CD4-positive, alpha-beta memory T cell (primary cell): Measurements from ENCODE around the gene PPARG. TPM values are rescaled to one million over a fixed set of nuclear protein-coding genes. Genes with fewer than 3 reads are reported as not detected.
"Not testable (repeated sequence)": the region's sequence is repeated elsewhere in the genome, so short reads cannot be mapped to it uniquely, and the experiment has no call there.

ENCODE experiments used
- CTCF ChIA-PET: fragments of 350-600 bp; sonication (Branson Sonifier 250); formaldehyde crosslinking; loops from one replicate; lab custom pipeline; 2021; ENCODE audit warnings: inconsistent platforms; ENCODE audit not compliant: partially characterized antibody; lab: Charles Lee
- POLR2A ChIA-PET: fragments of 350-600 bp; sonication (Branson Sonifier 250); formaldehyde crosslinking; loops from one replicate; lab custom pipeline; 2021; ENCODE audit not compliant: partially characterized antibody; lab: Charles Lee
- DNase-seq, 5 donors: peaks; one replicate each; pipeline versions ENCODE4 v3.0.0 to v3.0.0-alpha.2; 2020 to 2022; ENCODE audit warnings: mixed read lengths in 1 of 5
- H3K27ac ChIP-seq: one replicate; pipeline ENCODE4 v1.7.0; 2013; ENCODE audit warnings: low read depth, low read length
- H3K27me3 ChIP-seq: 2 replicates; pipeline ENCODE4 v1.7.0; 2013; ENCODE audit warnings: mild to moderate bottlenecking, low read length, moderate library complexity; ENCODE audit not compliant: insufficient read depth
- H3K36me3 ChIP-seq: 2 replicates; pipeline ENCODE4 v1.7.0; 2013; ENCODE audit warnings: mild to moderate bottlenecking, low read length, moderate library complexity; ENCODE audit not compliant: insufficient read depth
- H3K4me1 ChIP-seq: 2 replicates; pipeline ENCODE4 v1.7.0; 2013; ENCODE audit warnings: mild to moderate bottlenecking, low read length, moderate library complexity; ENCODE audit not compliant: insufficient read depth
- H3K4me3 ChIP-seq, 2 donors: one replicate each; pipeline ENCODE4 v1.7.0; 2013; ENCODE audit warnings: low read length in 2 of 2, mild to moderate bottlenecking in 1 of 2
- H3K9me3 ChIP-seq, 2 donors: one replicate each; pipeline ENCODE4 v1.7.0; 2013; ENCODE audit warnings: low read length in 2 of 2, control low read depth in 1 of 2; ENCODE audit not compliant: control insufficient read depth in 1 of 2
- H3K27ac Mint-ChIP-seq, 7 donors: one replicate each; pipeline ENCODE4 v1.8.0; 2020 to 2021; ENCODE audit warnings: mixed read lengths in 7 of 7, mild to moderate bottlenecking in 6 of 7, inconsistent platforms in 3 of 7, moderate library complexity in 3 of 7
- H3K27me3 Mint-ChIP-seq, 2 donors: one replicate each; pipeline ENCODE4 v1.8.0; 2020 to 2021; ENCODE audit warnings: mixed read lengths in 2 of 2
- H3K36me3 Mint-ChIP-seq, 2 donors: one replicate each; pipeline ENCODE4 v1.8.0; 2020 to 2021; ENCODE audit warnings: mixed read lengths in 2 of 2, inconsistent platforms in 1 of 2, mild to moderate bottlenecking in 1 of 2
- H3K4me1 Mint-ChIP-seq, 4 donors: one replicate each; pipeline ENCODE4 v1.8.0; 2020 to 2021; ENCODE audit warnings: mixed read lengths in 4 of 4, mild to moderate bottlenecking in 1 of 4
- H3K4me3 Mint-ChIP-seq, 8 donors: one replicate each; pipeline ENCODE4 v1.8.0; 2020 to 2021; ENCODE audit warnings: mixed read lengths in 8 of 8, mild to moderate bottlenecking in 7 of 8, moderate library complexity in 6 of 8, inconsistent platforms in 3 of 8
- H3K9me3 Mint-ChIP-seq, 8 donors: one replicate each; pipeline ENCODE4 v1.8.0; 2020 to 2021; ENCODE audit warnings: mixed read lengths in 8 of 8, mild to moderate bottlenecking in 5 of 8, inconsistent platforms in 3 of 8, moderate library complexity in 1 of 8
- intact Hi-C: fragments of 100-400 bp; cut with micrococcal nuclease; formaldehyde crosslinking; loops from one replicate; pipeline ENCODE4 v1.15.1; 2023
- polyA plus RNA-seq, 2 donors: library from polyadenylated mRNA; unstranded; fragments of 300-500 nt; fragmentation: Illumina TruSeq; gene quantifications; one replicate each; pipeline ENCODE4 v1.2.3, GENCODE V29; 2021
- total RNA-seq, 2 experiments: library from RNA; stranded (reverse); gene quantifications; one replicate each; pipeline ENCODE4 v1.2.3, GENCODE V29; 2021

PPARG gene
- total and polyA plus RNA-seq, 4 experiments from 2014 or later: 0.29 to 0.99 (median 0.83) TPM; not detected in 1

GRCh38 chr3:12381199-12381598 is 92.3 kb downstream of the PPARG start:
- intact Hi-C loops: no loop called here

DNA sequence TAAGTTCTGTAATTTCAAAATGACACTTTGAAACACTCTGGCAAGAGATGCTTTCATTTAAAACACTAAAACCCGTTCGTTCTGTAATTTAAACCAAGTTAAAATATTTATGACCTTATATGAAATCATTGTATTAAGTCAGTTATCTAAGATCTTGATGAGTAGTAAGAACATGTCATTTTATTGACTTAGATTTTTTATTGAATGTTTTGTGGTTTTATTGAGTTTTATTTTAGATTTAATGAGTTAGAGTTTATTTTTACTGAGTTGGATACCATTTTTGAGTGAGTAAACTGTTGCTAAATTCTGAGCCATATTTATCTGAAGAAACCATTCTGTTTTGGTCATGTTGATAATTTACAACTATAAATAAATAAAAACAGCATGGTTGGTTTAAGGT is 94.3 kb downstream of the PPARG start:
- Histone ChIP-seq H3K9me3 (no peaks in the 10 kb centered on the region), H3K27me3 (no peaks in the 10 kb centered on the region), H3K4me3 (no peak overlapping the region), H3K4me1 (peaks cover 16% of the 10 kb centered on the region), H3K27ac (no peak overlapping the region), H3K36me3 (no peaks in the 10 kb centered on the region)
- Mint-ChIP-seq H3K36me3 (no peaks in the 10 kb centered on the region), H3K9me3 (peaks cover 0 to 5% (median under 1%) of the 10 kb centered on the region in 8 donors), H3K27ac (no peak overlapping the region), H3K4me3 (no peak overlapping the region), H3K27me3 (peaks cover 3 to 7% of the 10 kb centered on the region in 2 donors), H3K4me1 (peaks cover 9 to 20% (median 10%) of the 10 kb centered on the region in 4 donors)
- no peak for DNase-seq
- intact Hi-C loops: no loop called here
- ChIA-PET POLR2A (interaction anchor here (1.2 kb wide), 1 partner anchor 11 kb away, joined by 3 read pairs; no protein-coding TSS in a partner anchor), CTCF (no interaction called here)

More at GRCh38 chr3:12381199-12381598, 92.3 kb downstream of the PPARG start:
- DNase-seq: no peak
- POLR2A ChIA-PET: no interaction called here
- H3K27me3 Mint-ChIP-seq: peaks cover 0 to 2% of the 10 kb centered on the region in 2 donors
- H3K4me3 Mint-ChIP-seq: no peak overlapping the region
- no peak overlapping the region for H3K27ac ChIP-seq
- H3K36me3 Mint-ChIP-seq: no peaks in the 10 kb centered on the region
- no peaks in the 10 kb centered on the region for H3K36me3 ChIP-seq
- peaks cover 16% of the 10 kb centered on the region for H3K4me1 ChIP-seq
- CTCF ChIA-PET: interaction anchor here (1.3 kb wide), 1 partner anchor 14 kb away, joined by 3 read pairs; no protein-coding TSS in a partner anchor
- no peaks in the 10 kb centered on the region for H3K27me3 ChIP-seq
- H3K9me3 Mint-ChIP-seq: no peaks in the 10 kb centered on the region
- H3K4me1 Mint-ChIP-seq: peaks cover 9 to 20% (median 10%) of the 10 kb centered on the region in 4 donors
- no peaks in the 10 kb centered on the region for H3K9me3 ChIP-seq
- no peak overlapping the region for H3K27ac Mint-ChIP-seq
- H3K4me3 ChIP-seq: no peak overlapping the region

- DNase-seq: peak in 1 of 5 donors; percentile 2
- Histone ChIP-seq H3K9me3 (no peaks in the 10 kb centered on the region), H3K4me3 (no peak overlapping the region), H3K36me3 (no peaks in the 10 kb centered on the region), H3K4me1 (peaks cover 15% of the 10 kb centered on the region), H3K27me3 (no peaks in the 10 kb centered on the region), H3K27ac (no peak overlapping the region)
- intact Hi-C loops: no loop called here
- Mint-ChIP-seq H3K36me3 (no peaks in the 10 kb centered on the region), H3K27ac (no peak overlapping the region), H3K4me1 (peaks cover 5 to 16% (median 8%) of the 10 kb centered on the region in 4 donors), H3K4me3 (no peak overlapping the region), H3K9me3 (peaks cover 0 to 5% (median under 1%) of the 10 kb centered on the region in 8 donors), H3K27me3 (peaks cover 3 to 7% of the 10 kb centered on the region in 2 donors)
- ChIA-PET CTCF (no interaction called here), POLR2A (no interaction called here)
Observed at GRCh38 chr3:12384451-12385233, 95.8 kb downstream of the PPARG start.

DNA sequence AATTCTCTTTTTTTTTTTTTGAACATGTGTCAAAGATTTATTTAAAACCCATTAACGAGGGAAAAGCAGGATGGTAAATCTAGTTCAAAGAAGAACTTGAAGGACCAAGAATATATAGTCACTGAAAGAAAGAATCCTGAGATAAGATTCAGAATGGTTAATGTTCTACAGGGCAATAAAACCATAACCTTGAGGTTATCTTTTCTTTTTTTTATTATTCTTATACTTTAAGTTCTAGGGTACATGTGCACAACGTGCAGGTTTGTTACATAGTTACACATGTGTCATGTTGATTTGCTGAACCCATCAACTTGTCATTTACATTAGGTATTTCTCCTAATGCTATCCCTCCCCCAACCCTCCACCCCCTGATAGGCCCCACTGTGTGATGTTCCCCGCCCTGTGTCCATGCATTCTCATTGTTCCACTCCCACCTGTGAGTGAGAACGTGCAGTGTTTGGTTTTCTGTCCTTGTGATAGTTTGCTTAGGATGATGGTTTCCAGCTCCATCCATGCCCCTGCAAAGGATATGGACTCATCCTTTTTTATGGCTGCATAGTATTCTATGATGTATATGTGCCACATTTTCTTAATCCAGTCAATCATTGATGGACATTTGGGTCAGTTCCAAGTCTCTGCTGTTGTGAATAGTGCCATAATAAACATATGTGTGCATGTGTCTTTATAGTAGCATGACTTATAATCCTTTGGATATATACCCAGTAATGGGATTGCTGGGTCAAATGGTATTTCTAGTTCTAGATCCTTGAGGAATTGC is 97.8 kb downstream of the PPARG start:
- POLR2A ChIA-PET, H3K9me3 Mint-ChIP-seq, CTCF ChIA-PET, H3K4me3 Mint-ChIP-seq, H3K36me3 Mint-ChIP-seq, H3K4me1 Mint-ChIP-seq, H3K27ac Mint-ChIP-seq, H3K4me3 ChIP-seq, H3K36me3 ChIP-seq, H3K27me3 ChIP-seq, H3K27ac ChIP-seq, H3K9me3 ChIP-seq, DNase-seq, H3K27me3 Mint-ChIP-seq, intact Hi-C loops, H3K4me1 ChIP-seq: not testable (repeated sequence)

DNA sequence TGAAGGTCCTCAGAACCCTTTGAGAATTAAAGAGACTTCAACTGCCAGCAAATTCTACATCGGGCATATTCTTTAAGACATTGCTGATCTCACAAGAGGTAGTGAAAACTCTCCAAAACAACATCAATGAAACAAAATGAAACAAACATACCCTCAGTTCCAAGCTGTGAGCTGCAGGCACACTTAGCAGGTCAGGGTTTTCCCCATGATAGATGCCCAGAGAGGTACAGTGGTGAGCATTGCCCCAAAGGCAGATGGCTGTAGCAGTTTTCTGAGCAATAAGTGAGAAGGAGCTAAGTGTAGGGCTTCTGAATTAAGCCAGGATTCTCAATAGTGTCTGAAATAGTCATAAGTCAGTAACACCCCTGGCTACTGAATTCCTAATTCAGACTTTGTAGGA is 99.3 kb downstream of the PPARG start:
- Histone ChIP-seq H3K27me3 (no peaks in the 10 kb centered on the region), H3K4me3 (no peak overlapping the region), H3K36me3 (no peaks in the 10 kb centered on the region), H3K27ac (no peak overlapping the region), H3K9me3 (no peaks in the 10 kb centered on the region), H3K4me1 (peaks cover 5% of the 10 kb centered on the region)
- POLR2A ChIA-PET: no interaction called here
- H3K4me3 Mint-ChIP-seq: no peak overlapping the region
- peaks cover 7 to 9% of the 10 kb centered on the region in 2 donors for H3K27me3 Mint-ChIP-seq
- CTCF ChIA-PET: no interaction called here
- peaks cover 0 to 5% (median under 1%) of the 10 kb centered on the region in 8 donors for H3K9me3 Mint-ChIP-seq
- no peak overlapping the region for H3K27ac Mint-ChIP-seq
- intact Hi-C loops: no loop called here
- H3K36me3 Mint-ChIP-seq: no peaks in the 10 kb centered on the region
- H3K4me1 Mint-ChIP-seq: peaks cover 0 to 4% (median 3%) of the 10 kb centered on the region in 4 donors
- no peak for DNase-seq

GRCh38 chr3:12392101-12392878 is 103.4 kb downstream of the PPARG start:
- Histone ChIP-seq H3K27me3 (no peaks in the 10 kb centered on the region), H3K27ac (no peak overlapping the region), H3K36me3 (no peaks in the 10 kb centered on the region), H3K4me3 (no peak overlapping the region), H3K4me1 (peaks cover 13% of the 10 kb centered on the region), H3K9me3 (no peaks in the 10 kb centered on the region)
- Mint-ChIP-seq H3K36me3 (no peaks in the 10 kb centered on the region), H3K9me3 (peaks cover 0 to 3% (median 0%) of the 10 kb centered on the region in 8 donors), H3K4me1 (peaks cover 8 to 13% (median 11%) of the 10 kb centered on the region in 4 donors), H3K4me3 (no peak overlapping the region), H3K27me3 (peaks cover 5 to 8% of the 10 kb centered on the region in 2 donors), H3K27ac (no peak overlapping the region)
- CTCF ChIA-PET: no interaction called here
- intact Hi-C loops: no loop called here
- no peak for DNase-seq
- POLR2A ChIA-PET: no interaction called here
